MM.1S (cell line): ENCODE data around the gene ITGB2.

ENCODE experiments used
- DNase-seq: peaks from one replicate; pipeline ENCODE4 v3.0.0-alpha.2; 2015
- H2AFZ ChIP-seq: fragments of 300-600 bp; sonication (generic); 2 replicates; pipeline ENCODE4 v1.6.0; 2016; ENCODE audit warnings: antibody characterized with exemption, low read length
- H3F3A ChIP-seq: fragments of 300-600 bp; sonication (generic); 2 replicates; pipeline ENCODE4 v1.6.1; 2016; ENCODE audit warnings: mild to moderate bottlenecking, antibody characterized with exemption, low read length, moderate library complexity, mixed read lengths; ENCODE audit not compliant: insufficient read depth
- H3K27ac ChIP-seq: fragments of 300-600 bp; sonication (generic); 2 replicates; pipeline ENCODE4 v1.5.1; 2016; ENCODE audit warnings: mild to moderate bottlenecking, low read length
- H3K27me3 ChIP-seq: fragments of 300-600 bp; sonication (generic); replicated peaks from 2 replicates; pipeline ENCODE4 v1.6.0; 2016; ENCODE audit warnings: low read length; ENCODE audit not compliant: insufficient read depth
- H3K36me3 ChIP-seq: fragments of 300-600 bp; sonication (generic); replicated peaks from 2 replicates; pipeline ENCODE4 v1.6.1; 2016; ENCODE audit warnings: mild to moderate bottlenecking, low read length, mixed read lengths; ENCODE audit not compliant: insufficient read depth
- H3K4me1 ChIP-seq: fragments of 300-600 bp; sonication (generic); 2 replicates; pipeline ENCODE4 v1.6.1; 2016; ENCODE audit warnings: low read length, mixed read lengths
- H3K4me2 ChIP-seq: fragments of 300-600 bp; sonication (generic); 2 replicates; pipeline ENCODE4 v1.6.0; 2016; ENCODE audit warnings: low read depth, low read length
- H3K4me3 ChIP-seq: fragments of 300-600 bp; sonication (generic); 2 replicates; pipeline ENCODE4 v1.5.1; 2016; ENCODE audit warnings: low read length, mixed read lengths
- H3K79me2 ChIP-seq: fragments of 300-600 bp; sonication (generic); 2 replicates; pipeline ENCODE4 v1.6.1; 2016; ENCODE audit warnings: mixed run types, low read length, mixed read lengths
- H3K9ac ChIP-seq: fragments of 300-600 bp; sonication (generic); 2 replicates; pipeline ENCODE4 v1.6.1; 2016; ENCODE audit warnings: low read length, mixed read lengths
- H3K9me2 ChIP-seq: fragments of 300-600 bp; sonication (generic); replicated peaks from 2 replicates; pipeline ENCODE4 v1.6.1; 2016; ENCODE audit warnings: mild to moderate bottlenecking, low read length, mixed read lengths; ENCODE audit not compliant: insufficient read depth
- H3K9me3 ChIP-seq: fragments of 300-600 bp; sonication (generic); replicated peaks from 2 replicates; pipeline ENCODE4 v1.6.1; 2016; ENCODE audit warnings: mild to moderate bottlenecking, low read length, mixed read lengths; ENCODE audit not compliant: insufficient read depth
- H4K20me1 ChIP-seq: fragments of 300-600 bp; sonication (generic); 2 replicates; pipeline ENCODE4 v1.6.1; 2016; ENCODE audit warnings: mild to moderate bottlenecking, low read length, moderate library complexity, mixed read lengths; ENCODE audit not compliant: insufficient read depth
- EZH2 ChIP-seq: fragments of 300-600 bp; sonication (generic); optimal IDR thresholded peaks from 2 replicates; pipeline ENCODE3; 2017; ENCODE audit warnings: low read depth, mild to moderate bottlenecking, antibody characterized with exemption, low read length, mixed read lengths
- EZH2phosphoT487 ChIP-seq: fragments of 300-600 bp; sonication (generic); IDR thresholded peaks from 2 replicates; pipeline ENCODE4 v1.6.1; 2018; ENCODE audit warnings: antibody characterized with exemption, low read length
- TF ChIP-seq, protein P1 (sequence below): fragments of 300-600 bp; sonication (generic); IDR thresholded peaks from 2 replicates; pipeline ENCODE4 v1.5.1; 2016; ENCODE audit warnings: antibody characterized with exemption, low read length, mixed read lengths

Gene ITGB2

DNA sequence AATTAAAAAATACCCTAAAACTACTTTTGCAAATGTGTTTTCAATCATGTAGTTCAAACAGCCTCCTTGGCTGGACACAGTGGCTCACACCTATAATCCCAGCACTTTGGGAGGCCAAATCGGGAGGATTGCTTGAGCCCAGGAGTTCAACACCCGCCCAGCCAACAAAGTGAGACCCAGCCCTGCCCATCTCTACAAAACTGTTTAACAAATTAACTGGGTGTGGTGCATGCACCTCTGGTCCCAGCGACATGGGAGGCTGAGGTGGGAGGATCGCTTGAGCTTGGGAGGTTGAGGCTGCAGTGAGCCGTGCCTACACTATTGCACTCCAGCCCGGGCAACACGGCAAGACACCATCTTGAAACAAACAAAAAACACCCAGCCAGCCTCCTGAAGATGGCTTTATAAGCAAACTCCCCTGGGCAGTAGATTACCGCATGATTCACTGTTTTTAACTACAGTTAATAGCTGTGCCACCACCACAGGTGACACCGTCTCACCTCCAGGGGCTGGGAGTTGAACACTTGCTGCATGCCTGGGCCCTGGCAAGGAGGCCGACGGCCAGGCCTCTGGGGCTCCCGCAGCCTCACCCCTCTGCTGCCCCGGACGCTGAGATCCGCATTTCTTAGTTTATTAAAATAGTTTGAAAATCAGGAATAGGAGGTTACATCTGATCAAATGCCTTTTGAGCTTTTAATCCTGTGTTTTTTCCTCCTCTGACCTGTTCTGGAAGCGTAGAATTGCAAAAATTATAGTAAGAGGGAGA is 63.4 kb downstream of the ITGB2 start:
- Histone ChIP-seq H3K4me1 (no peaks in the 10 kb centered on the region), H3K9me2 (no peaks in the 10 kb centered on the region), H2AFZ (no peak overlapping the region), H3K79me2 (peaks cover 22% of the 10 kb centered on the region), H3K9me3 (no peaks in the 10 kb centered on the region), H3F3A (no peaks in the 10 kb centered on the region), H3K36me3 (no peaks in the 10 kb centered on the region), H4K20me1 (no peaks in the 10 kb centered on the region), H3K27me3 (no peaks in the 10 kb centered on the region), H3K27ac (no peak overlapping the region), H3K4me3 (no peak overlapping the region), H3K9ac (no peak overlapping the region), H3K4me2 (no peak overlapping the region)
- DNase-seq = no peak
- no peak for TF ChIP-seq EZH2
- TF ChIP-seq EZH2phosphoT487 = no peak
- TF ChIP-seq, protein P1, sequence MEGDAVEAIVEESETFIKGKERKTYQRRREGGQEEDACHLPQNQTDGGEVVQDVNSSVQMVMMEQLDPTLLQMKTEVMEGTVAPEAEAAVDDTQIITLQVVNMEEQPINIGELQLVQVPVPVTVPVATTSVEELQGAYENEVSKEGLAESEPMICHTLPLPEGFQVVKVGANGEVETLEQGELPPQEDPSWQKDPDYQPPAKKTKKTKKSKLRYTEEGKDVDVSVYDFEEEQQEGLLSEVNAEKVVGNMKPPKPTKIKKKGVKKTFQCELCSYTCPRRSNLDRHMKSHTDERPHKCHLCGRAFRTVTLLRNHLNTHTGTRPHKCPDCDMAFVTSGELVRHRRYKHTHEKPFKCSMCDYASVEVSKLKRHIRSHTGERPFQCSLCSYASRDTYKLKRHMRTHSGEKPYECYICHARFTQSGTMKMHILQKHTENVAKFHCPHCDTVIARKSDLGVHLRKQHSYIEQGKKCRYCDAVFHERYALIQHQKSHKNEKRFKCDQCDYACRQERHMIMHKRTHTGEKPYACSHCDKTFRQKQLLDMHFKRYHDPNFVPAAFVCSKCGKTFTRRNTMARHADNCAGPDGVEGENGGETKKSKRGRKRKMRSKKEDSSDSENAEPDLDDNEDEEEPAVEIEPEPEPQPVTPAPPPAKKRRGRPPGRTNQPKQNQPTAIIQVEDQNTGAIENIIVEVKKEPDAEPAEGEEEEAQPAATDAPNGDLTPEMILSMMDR = no peak

DNA sequence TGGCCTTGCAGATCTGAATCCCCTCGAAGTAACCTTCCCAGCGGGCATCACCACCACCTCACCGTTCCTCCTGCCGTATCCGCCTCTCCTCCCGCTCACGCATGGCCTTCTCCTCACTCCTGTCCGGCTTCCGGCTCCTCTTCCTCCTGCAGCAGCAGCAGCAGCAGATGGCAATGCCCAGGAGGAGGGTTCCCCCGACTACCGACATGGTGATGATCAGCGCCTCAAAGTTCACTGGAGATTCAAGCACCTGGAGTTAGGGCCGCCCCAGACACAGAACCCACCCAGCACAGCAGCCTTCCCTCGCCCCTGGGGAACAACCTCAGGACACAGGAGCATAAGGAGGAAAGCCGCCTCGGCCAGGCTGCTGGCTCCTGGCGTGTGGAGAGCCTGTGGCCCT is 64.6 kb downstream of the ITGB2 start:
- no peak overlapping the region for H3K9ac ChIP-seq
- no peaks in the 10 kb centered on the region for H3K27me3 ChIP-seq
- no peaks in the 10 kb centered on the region for H3K9me2 ChIP-seq
- H3K9me3 ChIP-seq = no peaks in the 10 kb centered on the region
- H3K4me2 ChIP-seq = no peak overlapping the region
- H3K36me3 ChIP-seq = no peaks in the 10 kb centered on the region
- DNase-seq = peak; percentile 4
- H3K4me1 ChIP-seq = no peaks in the 10 kb centered on the region
- H3F3A ChIP-seq = no peaks in the 10 kb centered on the region
- no peaks in the 10 kb centered on the region for H4K20me1 ChIP-seq
- TF ChIP-seq EZH2phosphoT487 (no peak), EZH2 (no peak)
- TF ChIP-seq, protein P1 = no peak
- no peak overlapping the region for H3K4me3 ChIP-seq
- peaks cover 11% of the 10 kb centered on the region; the same call in 1 of the 2 replicates for H3K79me2 ChIP-seq
- H2AFZ ChIP-seq = no peak overlapping the region
- no peak overlapping the region for H3K27ac ChIP-seq

DNA sequence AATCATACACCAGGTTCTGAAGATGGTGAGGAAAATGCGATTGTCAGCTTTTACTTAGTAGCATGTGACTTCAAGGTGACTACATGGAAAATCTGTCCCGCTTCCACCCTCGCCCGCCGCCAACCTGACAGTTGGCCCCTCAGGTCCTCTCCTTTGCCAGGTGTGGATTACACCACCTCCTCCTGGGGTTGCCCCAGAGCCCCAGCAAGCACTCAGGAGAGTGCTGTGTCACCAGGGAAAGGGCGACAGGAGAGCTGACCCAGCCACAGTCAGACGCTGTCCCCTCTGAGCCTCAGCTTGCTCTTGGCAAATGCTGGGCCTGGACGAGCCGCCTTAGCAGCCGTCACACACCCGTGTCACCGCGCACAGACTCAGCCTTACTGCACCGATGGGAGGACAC is 65.1 kb downstream of the ITGB2 start:
- Histone ChIP-seq H3K9ac (no peak overlapping the region), H3F3A (no peaks in the 10 kb centered on the region), H3K9me2 (no peaks in the 10 kb centered on the region), H3K27ac (no peak overlapping the region), H3K36me3 (0 out of 2 replicates have a peak, but pooled peaks cover 2% of the 10 kb centered on the region), H3K4me2 (no peak overlapping the region), H3K4me1 (no peaks in the 10 kb centered on the region), H3K27me3 (no peaks in the 10 kb centered on the region), H2AFZ (no peak overlapping the region), H3K4me3 (no peak overlapping the region), H4K20me1 (no peaks in the 10 kb centered on the region), H3K9me3 (no peaks in the 10 kb centered on the region), H3K79me2 (peaks cover 11% of the 10 kb centered on the region; the same call in 1 of the 2 replicates)
- no peak for DNase-seq
- TF ChIP-seq, protein P1 = no peak
- no peak for TF ChIP-seq EZH2
- TF ChIP-seq EZH2phosphoT487 = no peak
